Esophagus squamous epithelium (tissue), 4 donors: ENCODE data around the gene MYOCD.

Experiments
- CTCF ChIP-seq, 6 experiments: fragments of 450-650 bp in 4 of 6; fragments of 200-600 bp in 2 of 6; sonication (generic) in 2 of 6; IDR thresholded peaks; one replicate each; pipeline ENCODE4 v1.5.1; 2016 to 2019; ENCODE audit warnings: antibody characterized with exemption in 6 of 6, mild to moderate bottlenecking in 4 of 6, moderate library complexity in 4 of 6
- POLR2A ChIP-seq, 4 donors: fragments of 450-650 bp; IDR thresholded peaks; one replicate each; pipeline ENCODE4 v1.6.1; 2017; ENCODE audit warnings: antibody characterized with exemption in 4 of 4, mild to moderate bottlenecking in 4 of 4, moderate library complexity in 3 of 4

GRCh38 chr17:12730421-12730820, 64.7 kb downstream of the MYOCD start:
- TF ChIP-seq CTCF (IDR thresholded peaks at IDR 0.05) (no peak), POLR2A (IDR thresholded peaks at IDR 0.05) (no peak)
